MCF 10A (cell line): ENCODE data around the gene CSNK1A1L. TPM values are rescaled to one million over a fixed set of nuclear protein-coding genes. Genes with fewer than 3 reads are reported as not detected.

Experiments
- BruUV-seq: library from RNA; stranded (reverse); fragments of 400-500 nt; replicated peaks from 2 replicates; lab custom pipeline; 2021; lab: Mats Ljungman, UMichigan
- CTCF ChIA-PET: fragments of 300-600 bp; sonication (Branson Sonifier 250); formaldehyde crosslinking; extraction: SDS; loops from one replicate; lab custom pipeline; 2021; ENCODE audit warnings: antibody characterized with exemption, inconsistent platforms; lab: Yijun Ruan, JAX
- POLR2A ChIA-PET: fragments of 300-600, 350-650 bp; sonication (Branson Sonifier 250); formaldehyde crosslinking; extraction: SDS; loops from one replicate; lab custom pipeline; 2020; ENCODE audit warnings: antibody characterized with exemption, inconsistent platforms; lab: Yijun Ruan, JAX
- DNase-seq: peaks from one replicate; pipeline ENCODE4 v3.0.0-alpha.2; 2018; ENCODE audit not compliant: unreplicated experiment
- H3K27ac Mint-ChIP-seq: one replicate; pipeline ENCODE4 v1.8.0; 2022; ENCODE audit warnings: mild to moderate bottlenecking, low read depth, mixed read lengths; ENCODE audit not compliant: unreplicated experiment
- H3K27me3 Mint-ChIP-seq: one replicate; pipeline ENCODE4 v1.8.0; 2022; ENCODE audit warnings: mixed read lengths; ENCODE audit not compliant: insufficient read depth, unreplicated experiment
- H3K36me3 Mint-ChIP-seq: one replicate; pipeline ENCODE4 v1.8.0; 2022; ENCODE audit warnings: mild to moderate bottlenecking, moderate library complexity, mixed read lengths; ENCODE audit not compliant: insufficient read depth, unreplicated experiment
- H3K4me1 Mint-ChIP-seq: one replicate; pipeline ENCODE4 v1.8.0; 2022; ENCODE audit warnings: mixed read lengths; ENCODE audit not compliant: insufficient read depth, unreplicated experiment
- H3K4me3 Mint-ChIP-seq: one replicate; pipeline ENCODE4 v1.8.0; 2022; ENCODE audit warnings: mild to moderate bottlenecking, moderate library complexity, mixed read lengths; ENCODE audit not compliant: unreplicated experiment
- H3K9me3 Mint-ChIP-seq: one replicate; pipeline ENCODE4 v1.8.0; 2022; ENCODE audit warnings: mixed read lengths; ENCODE audit not compliant: unreplicated experiment
- CTCF ChIP-seq: fragments of 200-600 bp; IDR thresholded peaks from one replicate; pipeline ENCODE4 v1.8.0; 2022; ENCODE audit warnings: antibody characterized with exemption, mild to moderate bottlenecking; ENCODE audit not compliant: unreplicated experiment
- intact Hi-C: fragments of 100-400 bp; cut with micrococcal nuclease; formaldehyde crosslinking; loops from 2 replicates; pipeline ENCODE4 v1.14.1; 2022
- total RNA-seq: library from RNA; stranded (reverse); gene quantifications from 2 replicates; pipeline ENCODE4 v1.2.3, GENCODE V29; 2022

Gene CSNK1A1L
- total RNA-seq, 1 experiment from 2014 or later, result not detected

- no TSS peak for BruUV-seq
- no peak for TF ChIP-seq CTCF
- Mint-ChIP-seq H3K4me1 (no peaks in the 10 kb centered on the region), H3K27ac (no peak overlapping the region), H3K9me3 (no peaks in the 10 kb centered on the region), H3K27me3 (no peaks in the 10 kb centered on the region), H3K4me3 (no peak overlapping the region), H3K36me3 (no peaks in the 10 kb centered on the region)
- intact Hi-C loops, result no loop called here
- ChIA-PET CTCF (interaction anchor here (1.0 kb wide), 1 partner anchor 24 kb away, joined by 3 read pairs; no protein-coding TSS in a partner anchor), POLR2A (no interaction called here)
- no peak for DNase-seq
Observed at GRCh38 chr13:37097076-37097475, 8.4 kb downstream of the CSNK1A1L start.

GRCh38 chr13:37094840-37095239, 10.6 kb downstream of the CSNK1A1L start:
- intact Hi-C loops, result no loop called here
- no peak for TF ChIP-seq CTCF
- Mint-ChIP-seq H3K9me3 (no peaks in the 10 kb centered on the region), H3K4me1 (no peaks in the 10 kb centered on the region), H3K27ac (no peak overlapping the region), H3K4me3 (no peak overlapping the region), H3K36me3 (no peaks in the 10 kb centered on the region), H3K27me3 (no peaks in the 10 kb centered on the region)
- no peak for DNase-seq
- CTCF ChIA-PET, result interaction anchor here (0.7 to 1.6 kb wide), 4 partner anchors 14 to 1668 kb away, joined by 3 to 4 read pairs (median 3); no protein-coding TSS in a partner anchor
- POLR2A ChIA-PET, result no interaction called here
- BruUV-seq, result no TSS peak

DNA sequence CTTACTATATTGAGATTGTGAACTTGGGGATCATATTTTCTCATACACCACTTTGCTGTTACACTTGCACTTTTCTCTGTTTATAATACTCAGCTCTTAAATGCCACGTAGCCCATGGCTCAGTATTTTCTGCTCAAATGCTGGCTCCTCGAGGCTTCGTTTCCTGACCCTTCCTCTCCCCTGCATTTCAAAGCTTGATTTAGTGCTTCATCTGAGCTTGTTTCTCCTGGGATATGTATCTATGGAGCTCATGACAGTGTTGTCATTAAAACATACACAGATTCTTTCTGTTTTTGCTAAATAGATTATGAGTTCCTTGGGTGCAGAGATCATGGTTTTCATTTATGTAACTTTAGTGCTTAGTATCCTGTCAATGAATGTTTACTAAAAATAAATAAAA, 11.4 kb downstream of the CSNK1A1L start:
- H3K4me3 Mint-ChIP-seq, result no peak overlapping the region
- BruUV-seq, result no TSS peak
- intact Hi-C loops, result no loop called here
- H3K27me3 Mint-ChIP-seq, result no peaks in the 10 kb centered on the region
- H3K9me3 Mint-ChIP-seq, result no peaks in the 10 kb centered on the region
- H3K4me1 Mint-ChIP-seq, result no peaks in the 10 kb centered on the region
- no peak overlapping the region for H3K27ac Mint-ChIP-seq
- no peak for TF ChIP-seq CTCF
- CTCF ChIA-PET, result interaction anchor here (0.7 to 1.6 kb wide), 4 partner anchors 14 to 1669 kb away, joined by 3 to 4 read pairs (median 3); no protein-coding TSS in a partner anchor
- no peaks in the 10 kb centered on the region for H3K36me3 Mint-ChIP-seq
- POLR2A ChIA-PET, result no interaction called here
- DNase-seq, result no peak

DNA sequence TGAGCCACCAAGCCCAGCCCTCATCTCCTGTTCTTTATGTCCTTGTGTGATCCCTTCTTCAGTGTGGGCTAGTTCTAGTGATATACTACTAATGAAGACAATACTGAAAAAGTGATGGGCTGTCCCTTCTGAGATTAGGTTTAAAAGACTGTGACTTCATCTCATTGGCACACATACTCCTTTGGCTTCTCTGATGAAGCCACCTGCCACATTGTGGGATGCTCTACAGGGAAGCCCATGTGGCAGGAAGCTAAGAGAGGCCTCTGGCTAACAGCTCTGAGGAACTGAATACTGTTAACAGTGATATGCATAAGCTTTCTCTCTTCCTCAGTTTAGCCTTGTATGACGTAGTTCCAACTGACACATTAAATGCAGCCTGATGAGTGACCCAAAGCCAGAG, 13.6 kb downstream of the CSNK1A1L start:
- intact Hi-C loops, result no loop called here
- Mint-ChIP-seq H3K27ac (no peak overlapping the region), H3K9me3 (no peaks in the 10 kb centered on the region), H3K4me1 (no peaks in the 10 kb centered on the region), H3K36me3 (no peaks in the 10 kb centered on the region), H3K4me3 (no peak overlapping the region), H3K27me3 (no peaks in the 10 kb centered on the region)
- no peak for TF ChIP-seq CTCF
- CTCF ChIA-PET, result interaction anchor here (0.6 to 2.0 kb wide), 4 partner anchors 11 to 23 kb away, joined by 4 to 5 read pairs (median 4); no protein-coding TSS in a partner anchor
- no TSS peak for BruUV-seq
- POLR2A ChIA-PET, result no interaction called here
- DNase-seq, result no peak
